H9 (cell line): ENCODE measurements around the gene USP6NL. TPM values are rescaled to one million over a fixed set of nuclear protein-coding genes. Genes with fewer than 3 reads are reported as not detected.

Source experiments
- DNase-seq: peaks from one replicate; pipeline ENCODE4 v3.0.0-alpha.2; 2017
- H2AFZ ChIP-seq: one replicate; pipeline ENCODE4 v1.6.1; 2013; ENCODE audit warnings: mild to moderate bottlenecking, low read length, control low read depth, moderate library complexity
- H2AK5ac ChIP-seq: 2 replicates; pipeline ENCODE4 v1.6.1; 2013; ENCODE audit warnings: low read length, control low read depth, mixed read lengths; ENCODE audit not compliant: insufficient read length
- H2BK120ac ChIP-seq: one replicate; pipeline ENCODE4 v1.6.1; 2013; ENCODE audit warnings: low read depth, mild to moderate bottlenecking, low read length, control low read depth, inconsistent platforms; ENCODE audit not compliant: poor library complexity, severe bottlenecking
- H2BK12ac ChIP-seq: 2 replicates; pipeline ENCODE4 v1.6.1; 2013; ENCODE audit warnings: low read length, control low read depth, mixed read lengths, low read depth; ENCODE audit not compliant: insufficient read length
- H2BK15ac ChIP-seq: 2 replicates; pipeline ENCODE4 v1.6.1; 2013; ENCODE audit warnings: low read depth, low read length, control low read depth
- H2BK20ac ChIP-seq: one replicate; pipeline ENCODE4 v1.6.1; 2013; ENCODE audit warnings: low read depth, mild to moderate bottlenecking, low read length, control low read depth, inconsistent platforms; ENCODE audit not compliant: poor library complexity, severe bottlenecking
- H2BK5ac ChIP-seq: 2 replicates; pipeline ENCODE4 v1.6.1; 2013; ENCODE audit warnings: low read length, control low read depth, mixed read lengths; ENCODE audit not compliant: insufficient read length
- H3K14ac ChIP-seq: 2 replicates; pipeline ENCODE4 v1.6.1; 2013; ENCODE audit warnings: low read length, control low read depth; ENCODE audit not compliant: insufficient read depth
- H3K18ac ChIP-seq: 2 replicates; pipeline ENCODE4 v1.6.1; 2013; ENCODE audit warnings: low read depth, mild to moderate bottlenecking, mixed read lengths, low read length, control low read depth; ENCODE audit not compliant: insufficient read length
- H3K23ac ChIP-seq: 2 replicates; pipeline ENCODE4 v1.6.1; 2013; ENCODE audit warnings: low read length, control low read depth, mixed read lengths, low read depth; ENCODE audit not compliant: insufficient read length
- H3K23me2 ChIP-seq: 2 replicates; pipeline ENCODE4 v1.6.1; 2013; ENCODE audit warnings: low read depth, mild to moderate bottlenecking, mixed read lengths, low read length, control low read depth; ENCODE audit not compliant: insufficient read length, poor library complexity, severe bottlenecking
- H3K27ac ChIP-seq: 2 replicates; pipeline ENCODE4 v1.5.1; 2013; ENCODE audit warnings: low read length, control low read depth, mixed read lengths, low read depth; ENCODE audit not compliant: insufficient read length
- H3K27me3 ChIP-seq: 2 replicates; pipeline ENCODE4 v1.6.1; 2013; ENCODE audit warnings: low read length, control low read depth, inconsistent platforms; ENCODE audit not compliant: insufficient read depth
- H3K4ac ChIP-seq: 2 replicates; pipeline ENCODE4 v1.6.1; 2013; ENCODE audit warnings: low read depth, mild to moderate bottlenecking, control low read depth, inconsistent platforms, low read length, moderate library complexity
- H3K4me1 ChIP-seq: 2 replicates; pipeline ENCODE4 v1.6.1; 2013; ENCODE audit warnings: low read length, control low read depth, inconsistent platforms; ENCODE audit not compliant: insufficient read depth
- H3K4me2 ChIP-seq: 2 replicates; pipeline ENCODE4 v1.6.1; 2013; ENCODE audit warnings: low read length, control low read depth, mixed read lengths; ENCODE audit not compliant: insufficient read length, insufficient read depth
- H3K56ac ChIP-seq: 2 replicates; pipeline ENCODE4 v1.6.1; 2013; ENCODE audit warnings: low read depth, mild to moderate bottlenecking, mixed read lengths, low read length, control low read depth; ENCODE audit not compliant: insufficient read length
- H3K79me1 ChIP-seq: 2 replicates; pipeline ENCODE4 v1.6.1; 2013; ENCODE audit warnings: low read depth, mild to moderate bottlenecking, moderate library complexity, low read length, control low read depth, inconsistent platforms; ENCODE audit not compliant: insufficient read depth, poor library complexity, severe bottlenecking
- H3K79me2 ChIP-seq: 2 replicates; pipeline ENCODE4 v1.6.1; 2013; ENCODE audit warnings: low read length, control low read depth, inconsistent platforms; ENCODE audit not compliant: insufficient read depth
- H3K9ac ChIP-seq: 2 replicates; pipeline ENCODE4 v1.6.1; 2013; ENCODE audit warnings: low read length, control low read depth, mixed read lengths; ENCODE audit not compliant: insufficient read length; ENCODE audit errors: extremely low read depth
- H3K9me3 ChIP-seq: one replicate; pipeline ENCODE4 v1.6.1; 2013; ENCODE audit warnings: low read depth, low read length, inconsistent platforms; ENCODE audit not compliant: control insufficient read depth
- H3T11ph ChIP-seq: one replicate; pipeline ENCODE4 v1.6.1; 2013; ENCODE audit warnings: mild to moderate bottlenecking, low read length, control low read depth, inconsistent platforms
- H4K20me1 ChIP-seq: one replicate; pipeline ENCODE4 v1.6.1; 2013; ENCODE audit not compliant: control insufficient read depth, insufficient read length, insufficient read depth
- H4K5ac ChIP-seq: 2 replicates; pipeline ENCODE4 v1.6.1; 2013; ENCODE audit warnings: low read depth, mild to moderate bottlenecking, mixed read lengths, low read length, control low read depth; ENCODE audit not compliant: insufficient read length
- H4K8ac ChIP-seq: replicated peaks from 2 replicates; pipeline ENCODE4 v1.6.1; 2013; ENCODE audit warnings: low read length, control low read depth, mixed read lengths, low read depth; ENCODE audit not compliant: insufficient read length
- H4K91ac ChIP-seq: 2 replicates; pipeline ENCODE4 v1.6.1; 2013; ENCODE audit warnings: low read depth, mild to moderate bottlenecking, moderate library complexity, mixed read lengths, low read length, control low read depth; ENCODE audit not compliant: insufficient read length
- H3K27ac Mint-ChIP-seq, 3 experiments: 2 replicates in 2 of 3; 3 replicates in 1 of 3; pipeline ENCODE4 v1.8.0; 2020 to 2021; ENCODE audit warnings: mixed read lengths in 3 of 3, mild to moderate bottlenecking in 1 of 3, moderate library complexity in 1 of 3
- H3K27me3 Mint-ChIP-seq: 2 replicates; pipeline ENCODE4 v1.8.0; 2021; ENCODE audit warnings: low read depth, mild to moderate bottlenecking, moderate library complexity, mixed read lengths
- H3K36me3 Mint-ChIP-seq, 3 experiments: 2 replicates in 2 of 3; 3 replicates in 1 of 3; pipeline ENCODE4 v1.8.0; 2020 to 2021; ENCODE audit warnings: low read depth in 3 of 3, mixed read lengths in 3 of 3; ENCODE audit not compliant: insufficient read depth in 1 of 3
- H3K4me1 Mint-ChIP-seq, 2 experiments: 2 replicates each; pipeline ENCODE4 v1.8.0; 2020; ENCODE audit warnings: mixed read lengths in 2 of 2
- H3K4me3 Mint-ChIP-seq, 2 experiments: 2 replicates in 1 of 2; 3 replicates in 1 of 2; pipeline ENCODE4 v1.8.0; 2020 to 2021; ENCODE audit warnings: mild to moderate bottlenecking in 2 of 2, mixed read lengths in 2 of 2, moderate library complexity in 1 of 2
- H3K9me3 Mint-ChIP-seq, 2 experiments: 2 replicates in 1 of 2; 3 replicates in 1 of 2; pipeline ENCODE4 v1.8.0; 2020; ENCODE audit warnings: mild to moderate bottlenecking in 2 of 2, mixed read lengths in 2 of 2, moderate library complexity in 1 of 2
- CTCF ChIP-seq: fragments of 200-600 bp; sonication (generic); conservative IDR thresholded peaks from 3 replicates; pipeline ENCODE4 v1.8.0; 2021; ENCODE audit warnings: antibody characterized with exemption, mild to moderate bottlenecking
- WGBS: extraction: QIAGEN DNeasy Blood & Tissue Kit; methylation state at CpG from one replicate; pipeline ENCODE4 v1.1.7; 2013; ENCODE audit warnings: missing lambda C conversion rate, low lambda C conversion rate, mixed read lengths; ENCODE audit not compliant: insufficient read length; ENCODE audit errors: extremely low coverage; 5-methylcytosine and 5-hydroxymethylcytosine counted together
- total RNA-seq: library from RNA; stranded (reverse); gene quantifications from 2 replicates; pipeline ENCODE4 v1.2.1, GENCODE V29; 2021

USP6NL gene
- total RNA-seq, 1 experiment from 2014 or later: 28.3 TPM

- Histone ChIP-seq H3K79me2 (peaks cover 5% of the 10 kb centered on the region; the same call in 1 of the 2 replicates), H2BK5ac (no peak overlapping the region), H2AFZ (no peak overlapping the region), H2BK120ac (no peak overlapping the region), H3K27ac (no peak overlapping the region), H3K27me3 (no peaks in the 10 kb centered on the region), H4K91ac (no peak overlapping the region), H3K79me1 (peaks cover 10% of the 10 kb centered on the region), H2BK15ac (no peak overlapping the region), H3K56ac (no peak overlapping the region), H3K4me1 (peaks cover 7% of the 10 kb centered on the region; the same call in 1 of the 2 replicates), H4K20me1 (no peaks in the 10 kb centered on the region), H3K23ac (no peak overlapping the region), H3T11ph (no peak overlapping the region), H3K18ac (no peak overlapping the region), H3K23me2 (no peaks in the 10 kb centered on the region), H3K14ac (no peak overlapping the region), H3K9me3 (no peaks in the 10 kb centered on the region), H2BK12ac (no peak overlapping the region), H4K8ac (no peak overlapping the region), H2AK5ac (no peak overlapping the region), H2BK20ac (no peak overlapping the region), H3K4me2 (no peak overlapping the region), H3K4ac (no peak overlapping the region), H4K5ac (no peak overlapping the region), H3K9ac (no peak overlapping the region)
- DNase-seq: no peak
- Mint-ChIP-seq H3K27me3 (no peaks in the 10 kb centered on the region), H3K36me3 (peaks cover 3 to 8% (median 5%) of the 10 kb centered on the region in 3 experiments; a peak in 4 of 7 replicates), H3K4me3 (no peak overlapping the region), H3K27ac (no peak overlapping the region), H3K9me3 (no peaks in the 10 kb centered on the region), H3K4me1 (peaks cover 15 to 17% of the 10 kb centered on the region in 2 experiments)
- no CpG with 5 or more reads among the region's 1 CpG for WGBS
- no peak for TF ChIP-seq CTCF
Measured at GRCh38 chr10:11529276-11529903, 82.1 kb downstream of the USP6NL start.
